B cell (primary cell): ENCODE results near the gene ANKHD1. TPM values are rescaled to one million over a fixed set of nuclear protein-coding genes. Genes with fewer than 3 reads are reported as not detected.

Experiments used
- ATAC-seq: fragments of 200-7000 bp; cut with Tn5 transposase; one replicate; pipeline ENCODE4 v1.10.0; 2021; ENCODE audit warnings: low read depth, mild to moderate bottlenecking, moderate number of reproducible peaks, moderate library complexity
- CTCF ChIA-PET: fragments of 350-600 bp; sonication (Branson Sonifier 250); formaldehyde crosslinking; loops from one replicate; lab custom pipeline; 2021; ENCODE audit warnings: antibody characterized with exemption, inconsistent platforms; lab: Charles Lee
- POLR2A ChIA-PET: fragments of 350-600 bp; sonication (Branson Sonifier 250); formaldehyde crosslinking; loops from one replicate; lab custom pipeline; 2021; ENCODE audit warnings: antibody characterized with exemption; lab: Charles Lee
- DNase-seq: peaks from one replicate; pipeline ENCODE4 v3.0.0; 2013
- H2AFZ ChIP-seq: 2 replicates; pipeline ENCODE4 v1.6.1; 2012; ENCODE audit warnings: mild to moderate bottlenecking, low read depth, low read length; ENCODE audit not compliant: insufficient read depth, poor library complexity, severe bottlenecking
- H3K27ac ChIP-seq, 2 donors: 1 replicate in 1 of 2; 2 replicates in 1 of 2; pipeline ENCODE4 v1.5.1; 2012 to 2013; ENCODE audit warnings: low read length in 2 of 2, mild to moderate bottlenecking in 2 of 2, moderate library complexity in 1 of 2
- H3K27me3 ChIP-seq, 4 experiments: fragments of 200-600 bp in 1 of 4; sonication (generic) in 1 of 4; replicated peaks in 1 of 4; 1 replicate in 2 of 4; 2 replicates in 2 of 4; pipeline versions ENCODE4 v1.6.1 to v1.7.0; 2013 to 2016; ENCODE audit warnings: low read length in 3 of 4, mild to moderate bottlenecking in 2 of 4, mixed read lengths in 1 of 4, moderate library complexity in 1 of 4; ENCODE audit not compliant: insufficient read depth in 4 of 4, control insufficient read depth in 3 of 4; ENCODE audit errors: control extremely low read depth in 1 of 4
- H3K36me3 ChIP-seq, 2 experiments: replicated peaks in 1 of 2; 1 replicate in 1 of 2; 2 replicates in 1 of 2; pipeline versions ENCODE4 v1.6.1 to v1.7.1; 2013; ENCODE audit warnings: low read length in 1 of 2; ENCODE audit not compliant: insufficient read depth in 2 of 2, control insufficient read depth in 1 of 2; ENCODE audit errors: control extremely low read depth in 1 of 2, extremely low read depth in 1 of 2
- H3K4me1 ChIP-seq, 2 donors: fragments of 200-600 bp in 1 of 2; sonication (generic) in 1 of 2; 1 replicate in 1 of 2; 2 replicates in 1 of 2; pipeline versions ENCODE4 v1.5.1 to v1.6.1; 2013 to 2017; ENCODE audit warnings: low read length in 2 of 2; ENCODE audit not compliant: control insufficient read depth in 2 of 2, insufficient read depth in 2 of 2
- H3K4me2 ChIP-seq: replicated peaks from 2 replicates; pipeline ENCODE3; 2012; ENCODE audit warnings: mild to moderate bottlenecking, low read depth, low read length; ENCODE audit not compliant: poor library complexity, severe bottlenecking
- H3K4me3 ChIP-seq, 5 experiments: fragments of 200-600 bp in 1 of 5; sonication (generic) in 1 of 5; 1 replicate in 3 of 5; 2 replicates in 2 of 5; pipeline versions ENCODE4 v1.5.1 to v1.7.0; 2011 to 2016; ENCODE audit warnings: low read length in 4 of 5, mild to moderate bottlenecking in 4 of 5, low read depth in 2 of 5, control low read depth in 1 of 5, moderate library complexity in 1 of 5; ENCODE audit not compliant: insufficient read depth in 1 of 5; ENCODE audit errors: control extremely low read depth in 1 of 5, extremely low read depth in 1 of 5
- H3K79me2 ChIP-seq: fragments of 200-600 bp; sonication (generic); one replicate; pipeline ENCODE4 v1.6.0; 2016; ENCODE audit warnings: low read length; ENCODE audit not compliant: control insufficient read depth, insufficient read depth
- H3K9ac ChIP-seq: fragments of 200-600 bp; sonication (generic); 2 replicates; pipeline ENCODE4 v1.6.1; 2017; ENCODE audit warnings: mild to moderate bottlenecking, low read length, moderate library complexity
- H3K9me3 ChIP-seq, 3 donors: one replicate each; pipeline versions ENCODE4 v1.6.1 to v1.7.1; 2013; ENCODE audit warnings: low read length in 2 of 3; ENCODE audit not compliant: control insufficient read depth in 2 of 3, insufficient read depth in 1 of 3; ENCODE audit errors: control extremely low read depth in 1 of 3
- H4K20me1 ChIP-seq: 2 replicates; pipeline ENCODE4 v1.6.0; 2012; ENCODE audit warnings: mild to moderate bottlenecking, low read length; ENCODE audit not compliant: insufficient read depth, control insufficient read depth, poor library complexity, severe bottlenecking
- H3K27ac Mint-ChIP-seq: one replicate; pipeline ENCODE4 v1.8.0; 2021; ENCODE audit warnings: mixed read lengths
- H3K27me3 Mint-ChIP-seq: one replicate; pipeline ENCODE4 v1.8.0; 2021; ENCODE audit warnings: mixed read lengths
- H3K4me1 Mint-ChIP-seq: one replicate; pipeline ENCODE4 v1.8.0; 2021; ENCODE audit warnings: mixed read lengths
- H3K4me3 Mint-ChIP-seq: one replicate; pipeline ENCODE4 v1.8.0; 2021; ENCODE audit warnings: mixed read lengths
- H3K9me3 Mint-ChIP-seq: one replicate; pipeline ENCODE4 v1.8.0; 2022; ENCODE audit warnings: mixed read lengths; ENCODE audit not compliant: insufficient read depth
- CTCF ChIP-seq: fragments of 200-600 bp; IDR thresholded peaks from one replicate; pipeline ENCODE4 v1.8.0; 2022; ENCODE audit warnings: antibody characterized with exemption, mild to moderate bottlenecking
- EZH2 ChIP-seq: IDR thresholded peaks from 2 replicates; pipeline ENCODE4 v1.6.1; 2012; ENCODE audit warnings: borderline replicate concordance, low read depth, mild to moderate bottlenecking, moderate library complexity, low read length; ENCODE audit not compliant: insufficient read depth, poor library complexity, severe bottlenecking
- WGBS: methylation state at CpG from one replicate; pipeline ENCODE4 v1.1.5; 2013; ENCODE audit warnings: missing lambda C conversion rate; ENCODE audit not compliant: insufficient coverage; 5-methylcytosine and 5-hydroxymethylcytosine counted together
- intact Hi-C: fragments of 100-400 bp; cut with micrococcal nuclease; formaldehyde crosslinking; loops from one replicate; pipeline ENCODE4 v1.10.0; 2022
- polyA plus RNA-seq: library from polyadenylated mRNA; depleted of rRNA; stranded (reverse); fragments of >200 nt; gene quantifications from 2 replicates; pipeline ENCODE4 v1.2.3, GENCODE V29; 2012
- total RNA-seq, 2 donors: library from RNA; stranded (reverse); fragments of 120-200 nt in 1 of 2; gene quantifications; 1 replicate in 1 of 2; 2 replicates in 1 of 2; pipeline versions ENCODE4 v1.2.3 to v1.2.4, GENCODE V29; 2013 to 2022

Gene ANKHD1
- total and polyA plus RNA-seq, 2 donors (not counting 1 experiment from before 2014, with no cell fraction given), result 96.3 to 246 TPM

GRCh38 chr5:140469259-140469658 lies 67.6 kb downstream of the ANKHD1 start:
- peaks cover 2% of the 10 kb centered on the region for H3K4me1 Mint-ChIP-seq

More at GRCh38 chr5:140469259-140469658, 67.6 kb downstream of the ANKHD1 start:
- Histone ChIP-seq H3K4me3 (no peak overlapping the region), H3K4me2 (no peak overlapping the region), H2AFZ (no peak overlapping the region), H3K9ac (no peak overlapping the region), H3K79me2 (no peaks in the 10 kb centered on the region), H3K4me1 (no peaks in the 10 kb centered on the region), H3K27ac (no peak overlapping the region), H3K36me3 (peaks cover 3 to 23% of the 10 kb centered on the region in 2 experiments), H4K20me1 (peaks cover 7% of the 10 kb centered on the region), H3K9me3 (no peaks in the 10 kb centered on the region), H3K27me3 (no peaks in the 10 kb centered on the region)
- POLR2A ChIA-PET, result interaction anchor here (0.6 kb wide), 1 partner anchor 409 kb away, joined by 4 read pairs; no protein-coding TSS in a partner anchor
- ATAC-seq (no peak), DNase-seq (no peak)
- intact Hi-C loops, result no loop called here
- Mint-ChIP-seq H3K27me3 (no peaks in the 10 kb centered on the region), H3K27ac (no peak overlapping the region), H3K4me3 (no peak overlapping the region), H3K9me3 (no peaks in the 10 kb centered on the region)
- no peak for TF ChIP-seq EZH2
- no peak for TF ChIP-seq CTCF
- CTCF ChIA-PET, result interaction anchor here (0.7 kb wide), 1 partner anchor 312 kb away, joined by 4 read pairs; no protein-coding TSS in a partner anchor
- no CpG with 5 or more reads among the region's 6 CpGs for WGBS
